Osteoblast (primary cell): ENCODE results near the gene SLC9A7. TPM values are rescaled to one million over a fixed set of nuclear protein-coding genes. Genes with fewer than 3 reads are reported as not detected.

ENCODE experiments used
- DNase-seq: peaks from one replicate; pipeline ENCODE4 v3.0.0; 2011; ENCODE audit warnings: low spot score, mixed read lengths; ENCODE audit not compliant: insufficient read length; ENCODE audit errors: missing footprints
- H2AFZ ChIP-seq: 2 replicates; pipeline ENCODE4 v1.6.0; 2011; ENCODE audit warnings: mild to moderate bottlenecking, low read length
- H3K27ac ChIP-seq: 2 replicates; pipeline ENCODE4 v1.5.1; 2011; ENCODE audit warnings: mild to moderate bottlenecking, low read depth, low read length, moderate library complexity
- H3K27me3 ChIP-seq: 2 replicates; pipeline ENCODE4 v1.6.0; 2012; ENCODE audit warnings: mild to moderate bottlenecking, control low read depth, inconsistent platforms, low read length, moderate library complexity; ENCODE audit not compliant: insufficient read depth
- H3K36me3 ChIP-seq: 2 replicates; pipeline ENCODE4 v1.5.1; 2011; ENCODE audit warnings: mild to moderate bottlenecking, low read length, control low read depth, moderate library complexity; ENCODE audit not compliant: insufficient read depth
- H3K4me1 ChIP-seq: 2 replicates; pipeline ENCODE4 v1.5.1; 2011; ENCODE audit warnings: mild to moderate bottlenecking, low read length, control low read depth, moderate library complexity; ENCODE audit not compliant: insufficient read depth
- H3K4me2 ChIP-seq: 2 replicates; pipeline ENCODE4 v1.6.0; 2011; ENCODE audit warnings: mild to moderate bottlenecking, low read length; ENCODE audit not compliant: insufficient read depth
- H3K4me3 ChIP-seq: fragments of 200-600 bp; sonication (generic); 3 replicates; pipeline ENCODE4 v1.5.1; 2012; ENCODE audit warnings: mild to moderate bottlenecking, low read length, inconsistent platforms; ENCODE audit not compliant: insufficient read depth
- H3K79me2 ChIP-seq: 2 replicates; pipeline ENCODE4 v1.6.0; 2012; ENCODE audit warnings: mild to moderate bottlenecking, low read length, control low read depth, inconsistent platforms; ENCODE audit not compliant: insufficient read depth
- H3K9me3 ChIP-seq: 2 replicates; pipeline ENCODE4 v1.5.1; 2011; ENCODE audit warnings: low read depth, low read length, control low read depth
- H4K20me1 ChIP-seq: 2 replicates; pipeline ENCODE4 v1.6.0; 2012; ENCODE audit warnings: mild to moderate bottlenecking, low read length, control low read depth; ENCODE audit not compliant: insufficient read depth
- total RNA-seq: library from RNA; depleted of rRNA; stranded (reverse); fragments of >200 nt; gene quantifications from 2 replicates; pipeline ENCODE4 v1.2.3, GENCODE V29; 2012
- TF ChIP-seq, protein P1 (sequence below): IDR thresholded peaks from 2 replicates; pipeline ENCODE4 v1.5.1; 2011; ENCODE audit warnings: mild to moderate bottlenecking, low read depth, low read length, moderate library complexity; ENCODE audit errors: extremely low read depth

SLC9A7 gene
- total RNA-seq, 1 donor: 42.0 TPM

DNA sequence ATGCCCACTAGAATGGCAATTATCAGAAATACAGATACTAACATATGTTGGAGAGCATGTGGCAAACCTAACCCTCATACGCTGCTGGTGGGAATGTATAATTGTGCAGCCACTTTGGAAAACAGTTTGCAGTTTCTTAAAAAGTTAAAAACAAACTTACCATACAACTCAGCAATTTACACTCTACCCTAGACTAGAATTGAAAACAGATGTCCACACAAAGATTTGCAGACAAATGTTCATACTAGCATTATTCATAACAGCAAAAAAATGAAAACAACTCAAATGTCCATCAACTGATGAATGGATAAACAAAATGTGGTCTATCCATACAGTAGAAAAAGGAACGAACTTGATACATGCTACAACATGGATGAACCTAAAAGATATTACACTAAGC, 64.4 kb downstream of the SLC9A7 start:
- Histone ChIP-seq H3K4me2 (no peak overlapping the region), H3K27me3 (no peaks in the 10 kb centered on the region), H3K9me3 (no peaks in the 10 kb centered on the region), H2AFZ (no peak overlapping the region), H3K79me2 (peaks cover 27% of the 10 kb centered on the region), H3K36me3 (no peaks in the 10 kb centered on the region), H4K20me1 (no peaks in the 10 kb centered on the region), H3K4me3 (no peak overlapping the region), H3K4me1 (no peaks in the 10 kb centered on the region), H3K27ac (no peak overlapping the region)
- DNase-seq: no peak
- TF ChIP-seq, protein P1, sequence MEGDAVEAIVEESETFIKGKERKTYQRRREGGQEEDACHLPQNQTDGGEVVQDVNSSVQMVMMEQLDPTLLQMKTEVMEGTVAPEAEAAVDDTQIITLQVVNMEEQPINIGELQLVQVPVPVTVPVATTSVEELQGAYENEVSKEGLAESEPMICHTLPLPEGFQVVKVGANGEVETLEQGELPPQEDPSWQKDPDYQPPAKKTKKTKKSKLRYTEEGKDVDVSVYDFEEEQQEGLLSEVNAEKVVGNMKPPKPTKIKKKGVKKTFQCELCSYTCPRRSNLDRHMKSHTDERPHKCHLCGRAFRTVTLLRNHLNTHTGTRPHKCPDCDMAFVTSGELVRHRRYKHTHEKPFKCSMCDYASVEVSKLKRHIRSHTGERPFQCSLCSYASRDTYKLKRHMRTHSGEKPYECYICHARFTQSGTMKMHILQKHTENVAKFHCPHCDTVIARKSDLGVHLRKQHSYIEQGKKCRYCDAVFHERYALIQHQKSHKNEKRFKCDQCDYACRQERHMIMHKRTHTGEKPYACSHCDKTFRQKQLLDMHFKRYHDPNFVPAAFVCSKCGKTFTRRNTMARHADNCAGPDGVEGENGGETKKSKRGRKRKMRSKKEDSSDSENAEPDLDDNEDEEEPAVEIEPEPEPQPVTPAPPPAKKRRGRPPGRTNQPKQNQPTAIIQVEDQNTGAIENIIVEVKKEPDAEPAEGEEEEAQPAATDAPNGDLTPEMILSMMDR: no peak

DNA sequence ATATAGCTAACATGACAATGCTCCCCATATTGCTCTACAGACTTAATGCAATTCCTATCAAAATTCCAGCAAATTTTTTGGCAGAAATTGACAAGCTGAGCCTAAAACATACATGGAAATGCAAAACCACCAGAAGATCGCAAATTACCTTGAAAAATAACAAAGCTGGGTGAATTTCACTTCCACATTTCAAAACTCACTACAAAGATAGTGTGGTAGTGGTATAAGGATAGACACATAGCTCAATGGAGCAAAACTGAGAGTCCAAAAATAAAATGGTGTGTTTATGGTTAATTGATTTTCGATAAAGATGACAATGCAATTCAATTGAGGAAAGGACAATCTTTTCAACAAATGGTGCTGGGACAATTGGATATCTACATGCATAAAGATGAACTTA, 65.8 kb downstream of the SLC9A7 start:
- H3K27me3 ChIP-seq: no peaks in the 10 kb centered on the region
- H3K9me3 ChIP-seq: no peaks in the 10 kb centered on the region
- no peak overlapping the region for H2AFZ ChIP-seq
- no peak overlapping the region for H3K4me3 ChIP-seq
- H3K4me2 ChIP-seq: no peak overlapping the region
- H3K79me2 ChIP-seq: peaks cover 23% of the 10 kb centered on the region
- no peaks in the 10 kb centered on the region for H3K36me3 ChIP-seq
- no peaks in the 10 kb centered on the region for H4K20me1 ChIP-seq
- H3K4me1 ChIP-seq: no peaks in the 10 kb centered on the region
- no peak overlapping the region for H3K27ac ChIP-seq
- no peak for DNase-seq
- TF ChIP-seq, protein P1: no peak

DNA sequence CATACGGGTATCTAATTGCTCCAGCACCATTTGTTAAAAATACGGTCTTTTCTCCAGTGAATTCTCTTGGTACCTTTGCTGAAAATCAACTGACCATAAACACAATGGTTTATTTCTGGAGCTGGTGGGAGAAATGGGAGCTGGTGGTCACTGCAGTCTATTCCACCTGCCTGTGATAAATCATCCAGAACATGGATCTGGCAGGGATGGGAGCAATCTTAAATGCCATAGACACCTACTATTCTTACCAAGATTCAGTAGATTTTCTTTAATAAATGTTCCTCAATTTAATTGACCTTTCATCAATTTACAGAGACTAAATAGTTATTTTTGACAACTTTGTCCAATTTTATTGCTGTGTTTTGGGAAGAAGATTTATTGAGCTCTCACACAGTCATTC, 68.1 kb downstream of the SLC9A7 start:
- no peak overlapping the region for H3K4me2 ChIP-seq

DNA sequence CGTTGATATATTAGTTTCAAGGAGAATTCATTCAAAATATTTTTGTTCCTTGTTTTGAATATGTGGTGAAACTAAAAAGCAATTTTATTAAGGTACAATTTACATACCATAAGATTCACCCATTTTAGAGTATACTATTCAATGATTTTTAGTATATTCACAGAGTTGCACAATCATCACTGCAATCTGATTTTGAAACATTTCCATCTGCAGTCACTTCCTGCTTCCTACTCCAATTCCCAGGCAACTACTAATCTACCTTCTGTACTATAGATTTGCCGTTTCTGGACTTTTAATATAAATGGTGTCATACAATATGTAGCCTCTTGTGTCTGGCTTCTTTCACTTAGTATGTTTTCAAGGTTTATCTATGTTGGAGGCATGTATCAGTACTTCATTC, 71.3 kb downstream of the SLC9A7 start:
- DNase-seq: no peak
- Histone ChIP-seq H3K27me3 (no peaks in the 10 kb centered on the region), H3K4me2 (no peak overlapping the region)

More for the DNA sequence above, 68.1 kb downstream of the SLC9A7 start:
- H3K36me3 ChIP-seq: no peaks in the 10 kb centered on the region
- H3K79me2 ChIP-seq: peaks cover 23% of the 10 kb centered on the region
- H3K27ac ChIP-seq: no peak overlapping the region
- H3K4me3 ChIP-seq: no peak overlapping the region
- H4K20me1 ChIP-seq: no peaks in the 10 kb centered on the region
- no peaks in the 10 kb centered on the region for H3K4me1 ChIP-seq
- TF ChIP-seq, protein P1: no peak
- H3K9me3 ChIP-seq: no peaks in the 10 kb centered on the region
- DNase-seq: no peak
- H2AFZ ChIP-seq: no peak overlapping the region
- H3K27me3 ChIP-seq: no peaks in the 10 kb centered on the region

More for the DNA sequence above, 71.3 kb downstream of the SLC9A7 start:
- no peak overlapping the region for H3K4me3 ChIP-seq
- H3K9me3 ChIP-seq: no peaks in the 10 kb centered on the region
- no peaks in the 10 kb centered on the region for H3K4me1 ChIP-seq
- TF ChIP-seq, protein P1: no peak
- no peak overlapping the region for H3K27ac ChIP-seq
- peaks cover 11% of the 10 kb centered on the region for H3K79me2 ChIP-seq
- H3K36me3 ChIP-seq: no peaks in the 10 kb centered on the region
- no peak overlapping the region for H2AFZ ChIP-seq
- H4K20me1 ChIP-seq: no peaks in the 10 kb centered on the region
